Measurements from ENCODE around the gene GNB3.

GRCh38 chr12:6858799-6859198 is 18.1 kb downstream of the GNB3 start:
- TF ChIP-seq CTCF (IDR thresholded peaks at IDR 0.05) (no peak), EP300 (IDR thresholded peaks at IDR 0.05) (no peak), POLR2AphosphoS5 (IDR thresholded peaks at IDR 0.05) (no peak), POLR2A (IDR thresholded peaks at IDR 0.05) (no peak)

All from gastroesophageal sphincter (tissue), 3 donors.